Left lung (tissue), 10 donors: ENCODE measurements around the gene RAI14. TPM values are rescaled to one million over a fixed set of nuclear protein-coding genes. Genes with fewer than 3 reads are reported as not detected.

Experiments used
- ATAC-seq: fragments of 200-7000 bp; cut with Tn5 transposase; one replicate; pipeline ENCODE4 v1.9.1; 2020; ENCODE audit warnings: moderate library complexity
- DNase-seq, 4 donors: peaks; one replicate each; pipeline ENCODE4 v3.0.0-alpha.2; 2013 to 2020
- H3K27ac ChIP-seq, 2 donors: fragments of 200-600 bp; sonication (generic) in 1 of 2; one replicate each; pipeline versions ENCODE4 v1.5.0 to v1.8.0; 2020 to 2021
- H3K27me3 ChIP-seq, 2 donors: fragments of 200-600 bp; sonication (generic) in 1 of 2; one replicate each; pipeline versions ENCODE4 v1.5.0 to v1.8.0; 2020 to 2021
- H3K36me3 ChIP-seq, 2 donors: fragments of 200-600 bp; sonication (generic) in 1 of 2; one replicate each; pipeline versions ENCODE4 v1.5.0 to v1.8.0; 2020 to 2021
- H3K4me1 ChIP-seq, 2 donors: fragments of 200-600 bp; one replicate each; pipeline ENCODE4 v1.8.0; 2021
- H3K4me3 ChIP-seq, 2 donors: fragments of 200-600 bp; sonication (generic) in 1 of 2; one replicate each; pipeline versions ENCODE4 v1.5.0 to v1.8.0; 2020 to 2021; ENCODE audit warnings: mild to moderate bottlenecking in 1 of 2
- H3K9me3 ChIP-seq, 2 donors: fragments of 200-600 bp; sonication (generic) in 1 of 2; one replicate each; pipeline versions ENCODE4 v1.5.0 to v1.8.0; 2020 to 2021
- CTCF ChIP-seq, 2 donors: fragments of 200-600 bp; sonication (generic) in 1 of 2; IDR thresholded peaks; one replicate each; pipeline versions ENCODE4 v1.5.0 to v1.8.0; 2021; ENCODE audit warnings: antibody characterized with exemption in 2 of 2
- intact Hi-C, 2 donors: fragments of 100-400 bp; cut with DNase I; formaldehyde crosslinking; loops; one replicate each; pipeline versions ENCODE4 v1.11.2 to v1.14.2; 2022
- polyA plus RNA-seq, 6 donors: library from polyadenylated mRNA; unstranded; fragments of 120-200 nt; gene quantifications; one replicate each; pipeline ENCODE4 v1.2.1, GENCODE V29; 2013; ENCODE audit not compliant: insufficient read length in 6 of 6
- total RNA-seq, 2 donors: library from RNA; stranded (reverse); fragmentation: NEBNext Ultra II Directional; extraction: Animal tissue kit (Norgen Biotek cat#: 25700); gene quantifications; one replicate each; pipeline ENCODE4 v1.2.1, GENCODE V29; 2021
- donor health status: DM: no; HTN: yes; CAD: no.
- donor health status: DM: no; HTN: no; CAD: no.

The RAI14 gene
- total and polyA plus RNA-seq, 8 donors: 48.4 to 109 (median 53.8) TPM

GRCh38 chr5:34684281-34684979 lies 28.3 kb downstream of the RAI14 start:
- no peak for TF ChIP-seq CTCF (IDR thresholded peaks at IDR 0.05)
- Histone ChIP-seq H3K27ac (peak overlapping the region; percentile 41 to 77), H3K9me3 (no peaks in the 10 kb centered on the region), H3K36me3 (no peaks in the 10 kb centered on the region), H3K27me3 (no peaks in the 10 kb centered on the region), H3K4me3 (no peak overlapping the region), H3K4me1 (peaks cover 10 to 16% of the 10 kb centered on the region in 2 donors)
- ATAC-seq: peak; percentile 19
- peak in 1 of 4 donors; percentile 68 for DNase-seq
- intact Hi-C loops: no loop called here

GRCh38 chr5:34684980-34685352 lies 28.8 kb downstream of the RAI14 start:
- DNase-seq (no peak), ATAC-seq (no peak)
- no peaks in the 10 kb centered on the region for H3K27me3 ChIP-seq
- intact Hi-C loops: no loop called here
- H3K27ac ChIP-seq: peak overlapping the region in 1 of 2 donors; percentile 77
- TF ChIP-seq CTCF (IDR thresholded peaks at IDR 0.05): no peak
- no peak overlapping the region for H3K4me3 ChIP-seq
- H3K4me1 ChIP-seq: peaks cover 10 to 16% of the 10 kb centered on the region in 2 donors
- no peaks in the 10 kb centered on the region for H3K9me3 ChIP-seq
- no peaks in the 10 kb centered on the region for H3K36me3 ChIP-seq

- peak overlapping the region; percentile 16 to 77 for H3K27ac ChIP-seq
- H3K4me3 ChIP-seq: no peak overlapping the region
- H3K36me3 ChIP-seq: no peaks in the 10 kb centered on the region
- intact Hi-C loops: no loop called here
- TF ChIP-seq CTCF (IDR thresholded peaks at IDR 0.05): no peak
- H3K9me3 ChIP-seq: no peaks in the 10 kb centered on the region
- H3K27me3 ChIP-seq: no peaks in the 10 kb centered on the region
- peaks cover 10 to 16% of the 10 kb centered on the region in 2 donors for H3K4me1 ChIP-seq
- DNase-seq (no peak), ATAC-seq (peak; percentile 47)
Measured at GRCh38 chr5:34685485-34686165, 29.5 kb downstream of the RAI14 start.

- DNase-seq (peak in 3 of 4 donors; percentile 57 to 90 (median 85)), ATAC-seq (peak; percentile 84)
- Histone ChIP-seq H3K9me3 (no peaks in the 10 kb centered on the region), H3K4me1 (peaks cover 10 to 16% of the 10 kb centered on the region in 2 donors), H3K27ac (peak overlapping the region; percentile 48 to 77), H3K4me3 (no peak overlapping the region), H3K27me3 (no peaks in the 10 kb centered on the region), H3K36me3 (no peaks in the 10 kb centered on the region)
- intact Hi-C loops: no loop called here
- TF ChIP-seq CTCF (IDR thresholded peaks at IDR 0.05): no peak
Measured at GRCh38 chr5:34686762-34687268, 30.7 kb downstream of the RAI14 start.
